ENCODE measurements around the gene NEO1.

NEO1 gene

DNA sequence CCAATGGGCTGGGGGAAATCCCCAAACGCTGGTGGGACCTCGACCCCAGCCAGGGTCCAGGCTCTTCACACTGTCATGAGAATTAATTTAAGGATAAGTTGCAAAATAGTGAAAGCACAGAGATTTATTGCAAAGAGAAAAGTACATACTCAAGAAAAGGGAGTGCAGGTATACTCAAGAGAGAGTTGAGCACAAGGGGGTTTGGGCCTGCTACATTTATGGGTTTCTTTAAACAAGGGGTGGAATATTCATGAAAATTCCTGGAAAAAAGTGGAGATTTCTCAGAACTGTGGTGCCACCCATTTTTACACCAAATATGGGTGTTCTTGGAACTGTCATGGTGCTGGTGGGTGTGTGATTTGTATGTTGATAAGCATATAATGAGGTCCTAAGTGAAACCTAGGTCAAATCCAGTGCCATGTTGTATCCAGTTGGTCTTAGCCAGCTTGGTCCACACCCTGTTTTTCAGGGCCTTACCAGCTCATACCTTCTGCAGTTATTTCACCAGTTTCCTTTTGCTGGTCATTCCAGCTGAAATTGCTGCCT, 32.6 kb upstream of the NEO1 start:
- Histone ChIP-seq H3K27me3 (ENCODE audit: control insufficient read depth, insufficient read depth, low read length) (no peaks in the 10 kb centered on the region), H3K36me3 (ENCODE audit: control insufficient read depth, insufficient read depth, low read length) (no peaks in the 10 kb centered on the region), H3K9me3 (ENCODE audit: control insufficient read depth, low read length) (no peaks in the 10 kb centered on the region), H3K9ac (ENCODE audit: low read length) (no peak overlapping the region), H3K4me1 (ENCODE audit: control insufficient read depth, insufficient read depth, low read length) (peaks cover 12% of the 10 kb centered on the region), H3K4me3 (ENCODE audit: low read length) (no peak overlapping the region)

DNA sequence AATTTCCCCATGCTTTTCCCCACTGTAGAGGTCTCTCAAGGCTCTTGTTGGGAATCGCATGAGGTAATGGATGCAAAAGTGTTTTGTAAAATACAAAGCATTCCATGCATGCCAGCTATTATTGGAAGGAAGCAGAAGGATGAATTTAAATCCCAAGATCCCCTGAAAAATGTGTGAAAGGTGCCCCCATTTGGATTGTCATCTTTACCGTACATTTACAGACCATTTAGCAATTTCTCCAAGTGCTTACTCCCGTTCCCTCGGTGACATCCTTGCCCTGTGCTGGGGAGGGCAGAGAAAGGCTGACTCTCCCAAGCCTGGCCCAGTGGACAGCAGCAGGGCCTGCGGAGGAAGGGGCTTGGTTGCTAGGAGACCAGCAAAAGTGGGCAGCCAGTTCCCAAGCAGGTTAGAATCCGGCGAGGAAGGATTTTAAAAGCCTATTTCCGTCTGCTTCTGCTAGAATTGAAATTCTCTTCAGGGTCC, 31.1 kb upstream of the NEO1 start:
- peaks cover 3% of the 10 kb centered on the region for H3K4me1 ChIP-seq (ENCODE audit: control insufficient read depth, insufficient read depth, low read length)
- H3K36me3 ChIP-seq (ENCODE audit: control insufficient read depth, insufficient read depth, low read length): no peaks in the 10 kb centered on the region
- no peaks in the 10 kb centered on the region for H3K9me3 ChIP-seq (ENCODE audit: control insufficient read depth, low read length)
- H3K4me3 ChIP-seq (ENCODE audit: low read length): no peak overlapping the region
- H3K27me3 ChIP-seq (ENCODE audit: control insufficient read depth, insufficient read depth, low read length): no peaks in the 10 kb centered on the region
- no peak overlapping the region for H3K9ac ChIP-seq (ENCODE audit: low read length)

- Histone ChIP-seq H3K4me1 (ENCODE audit: control insufficient read depth, insufficient read depth, low read length) (no peaks in the 10 kb centered on the region), H3K36me3 (ENCODE audit: control insufficient read depth, insufficient read depth, low read length) (no peaks in the 10 kb centered on the region), H3K4me3 (ENCODE audit: low read length) (no peak overlapping the region), H3K27me3 (ENCODE audit: control insufficient read depth, insufficient read depth, low read length) (no peaks in the 10 kb centered on the region), H3K9me3 (ENCODE audit: control insufficient read depth, low read length) (no peaks in the 10 kb centered on the region), H3K9ac (ENCODE audit: low read length) (no peak overlapping the region)
Observed at GRCh38 chr15:73022161-73022560, 30.1 kb upstream of the NEO1 start.

DNA sequence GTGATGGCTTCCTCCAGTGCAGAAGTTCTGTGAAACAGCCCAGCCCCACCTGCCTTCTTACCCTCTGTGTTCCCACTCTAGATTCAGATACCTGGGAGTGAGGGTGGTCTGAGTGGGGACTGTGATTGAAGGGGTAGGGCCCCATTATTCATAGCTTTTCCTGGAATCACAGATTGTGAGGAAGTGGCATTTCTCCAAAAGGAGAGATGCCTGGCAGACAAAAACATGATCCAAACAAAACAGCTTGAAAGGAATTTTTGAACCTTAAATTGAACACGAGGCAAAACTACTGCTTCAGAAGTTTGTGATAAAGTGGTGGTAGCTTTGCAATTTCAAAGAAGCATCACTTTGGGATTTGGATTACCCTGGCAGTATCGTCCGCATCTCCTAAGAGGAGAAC, 29.2 kb upstream of the NEO1 start:
- H3K27me3 ChIP-seq (ENCODE audit: control insufficient read depth, insufficient read depth, low read length): no peaks in the 10 kb centered on the region
- H3K9ac ChIP-seq (ENCODE audit: low read length): no peak overlapping the region
- H3K4me3 ChIP-seq (ENCODE audit: low read length): no peak overlapping the region
- no peaks in the 10 kb centered on the region for H3K36me3 ChIP-seq (ENCODE audit: control insufficient read depth, insufficient read depth, low read length)
- no peaks in the 10 kb centered on the region for H3K4me1 ChIP-seq (ENCODE audit: control insufficient read depth, insufficient read depth, low read length)
- H3K9me3 ChIP-seq (ENCODE audit: control insufficient read depth, low read length): no peaks in the 10 kb centered on the region

DNA sequence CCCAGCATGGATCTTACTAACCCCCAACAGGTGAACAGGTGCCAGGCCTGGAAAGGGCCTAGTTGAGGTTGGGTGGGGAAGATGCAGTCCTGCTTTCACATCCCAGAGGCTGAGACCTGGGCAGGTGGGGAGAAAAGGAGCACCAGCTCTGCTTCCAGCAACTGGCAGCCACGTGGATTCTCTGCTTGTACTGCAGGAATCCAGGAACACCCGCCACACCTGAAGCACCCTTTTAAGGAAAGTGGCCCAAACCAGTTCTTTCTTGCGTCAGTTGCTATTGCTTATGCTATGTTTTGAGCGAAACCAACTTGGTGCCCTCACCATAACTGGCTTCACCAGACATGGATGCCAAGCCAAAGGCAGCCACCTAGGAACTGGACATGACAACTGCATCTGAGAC, 28.1 kb upstream of the NEO1 start:
- Histone ChIP-seq H3K9me3 (ENCODE audit: control insufficient read depth, low read length) (no peaks in the 10 kb centered on the region), H3K4me1 (ENCODE audit: control insufficient read depth, insufficient read depth, low read length) (no peaks in the 10 kb centered on the region), H3K27me3 (ENCODE audit: control insufficient read depth, insufficient read depth, low read length) (no peaks in the 10 kb centered on the region), H3K36me3 (ENCODE audit: control insufficient read depth, insufficient read depth, low read length) (no peaks in the 10 kb centered on the region), H3K9ac (ENCODE audit: low read length) (no peak overlapping the region), H3K4me3 (ENCODE audit: low read length) (no peak overlapping the region)

DNA sequence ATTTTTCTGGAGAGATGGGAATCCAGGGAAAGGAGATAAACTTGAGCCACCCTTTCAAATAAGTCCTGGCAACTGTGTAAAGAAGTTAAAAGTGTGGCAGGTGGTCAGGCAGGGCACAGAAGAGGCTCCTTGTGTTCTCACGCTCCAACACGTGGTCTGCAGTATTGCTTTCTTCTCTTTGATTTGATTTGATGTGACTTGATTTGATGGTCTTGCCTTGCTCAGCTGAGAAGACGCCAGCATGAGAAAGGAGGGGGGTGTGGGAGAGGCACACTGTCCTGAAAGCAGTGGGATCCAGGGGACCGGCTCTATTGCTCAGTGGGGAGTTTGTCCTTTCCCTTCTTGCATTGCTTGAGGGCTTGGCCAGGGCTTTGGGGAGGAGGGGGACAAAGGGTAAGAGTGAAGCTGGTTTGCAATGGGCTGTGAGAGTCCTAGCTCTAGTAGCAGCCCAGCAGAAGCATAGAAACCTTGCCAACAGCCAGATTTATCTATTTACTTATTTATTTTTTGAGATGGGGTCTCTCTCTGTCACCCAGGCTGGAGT, 25.7 kb upstream of the NEO1 start:
- no peaks in the 10 kb centered on the region for H3K36me3 ChIP-seq (ENCODE audit: control insufficient read depth, insufficient read depth, low read length)
- no peaks in the 10 kb centered on the region for H3K9me3 ChIP-seq (ENCODE audit: control insufficient read depth, low read length)
- H3K27me3 ChIP-seq (ENCODE audit: control insufficient read depth, insufficient read depth, low read length): no peaks in the 10 kb centered on the region
- no peaks in the 10 kb centered on the region for H3K4me1 ChIP-seq (ENCODE audit: control insufficient read depth, insufficient read depth, low read length)
- H3K9ac ChIP-seq (ENCODE audit: low read length): no peak overlapping the region
- H3K4me3 ChIP-seq (ENCODE audit: low read length): no peak overlapping the region

DNA sequence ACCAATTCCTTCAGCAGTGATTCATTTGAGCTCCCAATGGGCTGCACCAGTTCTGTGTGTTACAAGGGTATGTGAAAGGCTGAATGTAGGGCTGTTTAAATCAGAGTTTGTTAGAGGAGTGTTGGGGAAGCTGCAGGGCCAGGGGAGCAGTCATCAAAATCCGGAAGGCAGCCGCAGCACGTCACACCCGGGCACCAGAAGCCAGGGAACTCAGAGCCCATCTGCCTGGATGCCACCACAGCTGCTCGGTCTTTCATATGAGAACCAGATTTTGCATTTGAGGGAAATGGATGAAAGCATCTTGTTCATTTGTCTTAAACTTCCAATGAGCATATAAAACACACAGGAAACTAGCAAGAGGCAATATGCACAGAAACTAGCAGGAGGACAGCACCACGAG, 24.2 kb upstream of the NEO1 start:
- Histone ChIP-seq H3K9ac (ENCODE audit: low read length) (no peak overlapping the region), H3K9me3 (ENCODE audit: control insufficient read depth, low read length) (no peaks in the 10 kb centered on the region), H3K27me3 (ENCODE audit: control insufficient read depth, insufficient read depth, low read length) (no peaks in the 10 kb centered on the region), H3K4me1 (ENCODE audit: control insufficient read depth, insufficient read depth, low read length) (no peaks in the 10 kb centered on the region), H3K4me3 (ENCODE audit: low read length) (no peak overlapping the region), H3K36me3 (ENCODE audit: control insufficient read depth, insufficient read depth, low read length) (no peaks in the 10 kb centered on the region)

GRCh38 chr15:73028831-73029451, 23.3 kb upstream of the NEO1 start:
- H3K36me3 ChIP-seq (ENCODE audit: control insufficient read depth, insufficient read depth, low read length): no peaks in the 10 kb centered on the region
- H3K4me3 ChIP-seq (ENCODE audit: low read length): no peak overlapping the region
- no peaks in the 10 kb centered on the region for H3K27me3 ChIP-seq (ENCODE audit: control insufficient read depth, insufficient read depth, low read length)
- no peaks in the 10 kb centered on the region for H3K4me1 ChIP-seq (ENCODE audit: control insufficient read depth, insufficient read depth, low read length)
- no peak overlapping the region for H3K9ac ChIP-seq (ENCODE audit: low read length)
- no peaks in the 10 kb centered on the region for H3K9me3 ChIP-seq (ENCODE audit: control insufficient read depth, low read length)

DNA sequence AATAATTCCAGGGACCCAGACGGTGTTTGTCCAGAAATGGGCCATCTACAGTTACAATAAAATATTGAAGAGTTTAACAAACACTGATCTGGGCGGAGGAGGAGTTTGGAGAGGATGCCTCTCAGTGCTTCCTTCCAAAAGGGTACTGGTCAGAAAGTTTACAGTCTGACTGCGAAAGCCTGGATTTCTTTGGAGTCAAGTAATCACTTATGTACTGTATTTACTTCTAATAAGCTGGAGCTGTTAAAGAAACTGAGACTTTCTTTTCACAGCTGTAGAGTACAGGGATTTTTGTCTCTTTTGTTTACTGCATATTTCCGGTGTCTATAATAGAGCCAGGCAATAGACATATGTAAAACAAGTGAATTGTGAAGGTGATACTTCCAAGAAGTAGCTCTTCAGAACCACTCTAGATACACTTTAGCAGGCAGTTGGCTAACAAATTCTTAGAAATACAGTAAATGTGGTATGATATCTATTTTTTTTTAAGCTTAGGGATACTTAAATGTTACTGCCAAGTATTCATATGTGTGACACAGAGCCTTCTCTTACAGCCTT, 22.1 kb upstream of the NEO1 start:
- Histone ChIP-seq H3K9ac (ENCODE audit: low read length) (no peak overlapping the region), H3K4me3 (ENCODE audit: low read length) (no peak overlapping the region), H3K4me1 (ENCODE audit: control insufficient read depth, insufficient read depth, low read length) (no peaks in the 10 kb centered on the region), H3K36me3 (ENCODE audit: control insufficient read depth, insufficient read depth, low read length) (no peaks in the 10 kb centered on the region), H3K9me3 (ENCODE audit: control insufficient read depth, low read length) (no peaks in the 10 kb centered on the region), H3K27me3 (ENCODE audit: control insufficient read depth, insufficient read depth, low read length) (no peaks in the 10 kb centered on the region)

DNA sequence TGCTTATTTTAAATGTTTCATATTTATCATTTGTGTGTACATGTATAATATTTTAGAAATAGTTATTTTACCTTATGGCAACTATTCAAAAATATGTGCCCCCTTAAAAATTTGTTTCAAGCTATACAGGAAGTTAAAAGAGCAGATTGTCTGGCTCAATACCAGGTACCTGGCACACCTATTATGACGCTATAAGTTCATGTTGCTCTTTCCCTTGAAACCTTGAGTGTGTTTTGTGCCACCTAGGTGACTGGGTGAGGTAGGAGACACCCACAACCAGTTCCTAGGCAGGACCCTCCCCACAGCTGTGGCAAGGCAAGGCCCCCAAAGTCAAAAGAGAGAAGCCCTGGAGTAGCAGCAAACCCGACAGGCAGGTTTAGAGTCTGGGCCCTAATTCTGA, 20.6 kb upstream of the NEO1 start:
- Histone ChIP-seq H3K36me3 (ENCODE audit: control insufficient read depth, insufficient read depth, low read length) (no peaks in the 10 kb centered on the region), H3K9ac (ENCODE audit: low read length) (no peak overlapping the region), H3K9me3 (ENCODE audit: control insufficient read depth, low read length) (no peaks in the 10 kb centered on the region), H3K4me3 (ENCODE audit: low read length) (no peak overlapping the region), H3K4me1 (ENCODE audit: control insufficient read depth, insufficient read depth, low read length) (no peaks in the 10 kb centered on the region), H3K27me3 (ENCODE audit: control insufficient read depth, insufficient read depth, low read length) (no peaks in the 10 kb centered on the region)

- Histone ChIP-seq H3K27me3 (ENCODE audit: control insufficient read depth, insufficient read depth, low read length) (no peaks in the 10 kb centered on the region), H3K9me3 (ENCODE audit: control insufficient read depth, low read length) (no peaks in the 10 kb centered on the region), H3K4me3 (ENCODE audit: low read length) (no peak overlapping the region), H3K9ac (ENCODE audit: low read length) (no peak overlapping the region), H3K4me1 (ENCODE audit: control insufficient read depth, insufficient read depth, low read length) (no peaks in the 10 kb centered on the region), H3K36me3 (ENCODE audit: control insufficient read depth, insufficient read depth, low read length) (no peaks in the 10 kb centered on the region)
Observed at GRCh38 chr15:73033611-73034010, 18.7 kb upstream of the NEO1 start.

DNA sequence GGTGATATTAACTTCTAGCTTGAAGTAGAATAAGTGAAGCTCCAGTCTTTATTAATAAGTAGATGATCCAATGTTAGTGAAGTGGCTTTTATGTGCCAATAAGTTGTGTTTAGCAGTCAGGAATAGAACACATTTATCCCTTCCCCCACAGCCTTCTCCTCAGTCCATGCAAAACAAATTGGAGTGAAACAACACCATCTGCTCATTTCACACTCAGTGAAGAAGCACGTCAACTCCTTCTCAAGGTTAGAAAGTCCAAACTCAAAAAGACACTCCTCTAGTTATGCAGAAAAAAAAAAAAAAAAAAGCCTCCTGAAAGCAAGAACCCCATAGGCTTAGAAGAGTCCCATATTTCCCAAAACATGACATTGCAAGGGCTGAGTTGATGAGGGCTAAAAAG, 18.0 kb upstream of the NEO1 start:
- Histone ChIP-seq H3K4me3 (ENCODE audit: low read length) (no peak overlapping the region), H3K36me3 (ENCODE audit: control insufficient read depth, insufficient read depth, low read length) (no peaks in the 10 kb centered on the region), H3K9me3 (ENCODE audit: control insufficient read depth, low read length) (no peaks in the 10 kb centered on the region), H3K9ac (ENCODE audit: low read length) (no peak overlapping the region), H3K27me3 (ENCODE audit: control insufficient read depth, insufficient read depth, low read length) (no peaks in the 10 kb centered on the region), H3K4me1 (ENCODE audit: control insufficient read depth, insufficient read depth, low read length) (no peaks in the 10 kb centered on the region)
